Effector memory CD4-positive, alpha-beta T cell (primary cell): Measurements from ENCODE around the gene HOXB3.
"Not testable (repeated sequence)": the region's sequence is repeated elsewhere in the genome, so short reads cannot be mapped to it uniquely, and the experiment has no call there.

Experiments
- DNase-seq, 3 donors: peaks; one replicate each; pipeline ENCODE4 v3.0.0-alpha.2; 2020
- H3K27ac ChIP-seq: 2 replicates; pipeline ENCODE4 v1.7.0; 2013; ENCODE audit warnings: mild to moderate bottlenecking, low read length, moderate library complexity; ENCODE audit not compliant: insufficient read depth, poor library complexity, severe bottlenecking
- H3K27me3 ChIP-seq: replicated peaks from 2 replicates; pipeline ENCODE4 v1.7.0; 2013; ENCODE audit warnings: mild to moderate bottlenecking, low read length; ENCODE audit not compliant: insufficient read depth, control insufficient read depth, poor library complexity, severe bottlenecking
- H3K36me3 ChIP-seq: 2 replicates; pipeline ENCODE4 v1.7.0; 2013; ENCODE audit warnings: mild to moderate bottlenecking, low read length, moderate library complexity; ENCODE audit not compliant: control insufficient read depth, insufficient read depth
- H3K4me1 ChIP-seq: 2 replicates; pipeline ENCODE4 v1.7.0; 2013; ENCODE audit warnings: low read length, mild to moderate bottlenecking; ENCODE audit not compliant: control insufficient read depth, insufficient read depth, poor library complexity, severe bottlenecking
- H3K4me3 ChIP-seq: 2 replicates; pipeline ENCODE4 v1.7.0; 2013; ENCODE audit warnings: low read length, low read depth, mild to moderate bottlenecking; ENCODE audit not compliant: insufficient read depth, poor library complexity, severe bottlenecking
- H3K9me3 ChIP-seq: 2 replicates; pipeline ENCODE4 v1.7.0; 2013; ENCODE audit warnings: mild to moderate bottlenecking, low read length, moderate library complexity; ENCODE audit not compliant: control insufficient read depth

The HOXB3 gene

DNA sequence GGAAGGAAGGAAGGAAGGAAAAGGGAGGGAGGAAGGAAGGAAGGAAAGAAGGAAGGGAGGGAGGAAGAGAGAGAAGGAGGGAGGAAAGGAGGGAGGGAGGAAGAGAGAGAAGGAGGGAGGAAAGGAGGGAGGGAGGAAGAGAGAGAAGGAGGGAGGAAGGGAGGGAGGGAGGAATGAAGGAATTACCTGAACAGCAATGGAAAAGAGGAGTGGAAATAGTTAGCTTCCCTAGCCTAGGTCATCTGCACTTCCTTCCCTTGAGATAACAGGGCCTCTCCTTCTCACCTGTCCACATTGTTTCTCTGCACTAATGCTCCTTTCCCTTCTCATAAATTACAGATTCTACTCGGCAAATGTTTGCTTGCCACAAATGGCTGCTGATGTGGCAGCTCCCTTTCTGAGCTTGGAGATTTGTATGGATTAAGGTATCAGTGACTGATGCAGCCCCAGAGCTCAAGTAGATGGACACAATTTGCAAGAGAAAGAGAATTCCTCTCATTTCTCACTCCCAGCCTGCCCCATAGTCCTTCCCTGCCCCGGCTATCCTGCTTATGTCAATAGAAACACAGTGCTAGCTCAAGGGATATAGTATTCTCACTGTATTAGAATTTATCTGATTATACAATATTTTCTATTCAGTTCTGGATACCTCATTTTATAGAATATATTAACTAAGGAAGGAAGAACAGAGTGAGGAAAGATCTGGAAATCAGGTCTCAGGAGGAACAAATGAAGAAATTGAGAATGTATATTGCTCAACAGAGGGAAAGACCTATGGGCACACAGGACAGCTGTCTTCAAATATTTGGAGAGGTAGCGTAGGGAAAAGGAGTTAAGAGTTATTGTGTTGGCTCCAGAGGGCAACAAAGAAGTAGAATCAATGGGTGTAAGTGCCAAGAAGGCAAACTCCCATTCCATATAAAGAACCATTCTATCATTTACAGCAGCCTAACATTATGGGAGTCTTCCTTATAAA, 73.8 kb downstream of the HOXB3 start:
- Histone ChIP-seq H3K27ac (no peak overlapping the region), H3K4me3 (no peak overlapping the region), H3K27me3 (no peaks in the 10 kb centered on the region), H3K4me1 (no peaks in the 10 kb centered on the region), H3K9me3 (no peaks in the 10 kb centered on the region), H3K36me3 (no peaks in the 10 kb centered on the region)
- DNase-seq: no peak

DNA sequence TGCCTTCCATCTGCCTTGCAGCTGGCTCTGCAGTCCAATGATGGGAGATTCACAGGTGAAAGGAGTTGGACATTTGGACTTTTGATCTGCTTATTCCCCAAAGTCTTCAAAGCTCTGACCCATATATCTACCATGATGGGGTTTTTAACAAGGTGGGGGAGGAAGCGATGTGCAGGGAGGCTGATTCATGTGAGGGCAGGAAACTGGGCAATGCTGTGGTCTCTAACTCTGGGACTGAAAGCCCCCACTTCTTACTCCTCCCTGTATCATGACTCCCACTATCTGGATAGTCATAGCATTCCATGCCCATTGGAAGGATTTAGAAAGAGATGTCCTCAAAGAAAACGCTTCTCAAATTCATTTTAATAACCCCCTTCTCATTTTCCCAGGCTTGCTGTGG, 75.6 kb downstream of the HOXB3 start:
- H3K4me3 ChIP-seq: no peak overlapping the region
- no peaks in the 10 kb centered on the region for H3K9me3 ChIP-seq
- H3K27ac ChIP-seq: no peak overlapping the region
- no peaks in the 10 kb centered on the region for H3K27me3 ChIP-seq
- DNase-seq: no peak
- H3K4me1 ChIP-seq: no peaks in the 10 kb centered on the region
- H3K36me3 ChIP-seq: no peaks in the 10 kb centered on the region

DNA sequence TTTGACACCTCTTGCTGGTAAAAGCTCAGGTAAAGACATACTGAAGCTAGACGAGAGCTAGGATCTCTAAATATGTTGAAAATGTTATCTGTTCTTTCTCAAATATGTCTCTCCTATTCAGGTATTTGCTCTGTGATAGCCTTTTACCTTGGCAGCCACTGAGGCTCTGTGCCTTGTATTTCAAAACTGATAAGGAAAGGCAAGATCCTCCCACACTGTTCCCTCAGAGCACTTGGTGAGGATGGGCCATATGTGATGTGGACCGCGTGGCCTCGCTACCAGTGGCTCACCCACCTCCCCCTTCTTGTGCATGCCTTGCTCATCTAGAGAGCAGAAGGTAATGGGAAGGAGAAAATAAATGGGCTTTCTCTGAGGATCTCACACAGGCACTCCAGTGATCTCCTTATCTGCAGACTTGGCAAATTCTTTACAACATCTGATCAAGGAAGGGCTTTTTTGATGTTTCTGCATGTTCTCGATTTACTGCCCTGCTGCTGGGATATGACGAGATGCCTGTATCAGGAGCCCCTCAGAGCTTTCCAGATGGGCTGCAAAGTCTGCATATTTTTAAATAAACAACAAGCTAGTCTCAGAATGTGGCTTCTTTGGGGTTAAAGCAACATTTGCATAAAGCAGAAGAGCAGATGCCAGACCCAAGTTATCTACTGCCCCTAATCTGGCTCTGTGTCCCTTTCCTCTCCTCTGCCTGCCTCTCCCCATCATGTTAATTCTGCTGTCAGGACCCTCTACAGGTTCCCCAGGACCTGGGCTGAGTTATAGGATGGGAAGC, 76.2 kb downstream of the HOXB3 start:
- Histone ChIP-seq H3K9me3 (no peaks in the 10 kb centered on the region), H3K4me3 (no peak overlapping the region), H3K4me1 (no peaks in the 10 kb centered on the region), H3K36me3 (no peaks in the 10 kb centered on the region), H3K27ac (no peak overlapping the region), H3K27me3 (no peaks in the 10 kb centered on the region)
- no peak for DNase-seq

DNA sequence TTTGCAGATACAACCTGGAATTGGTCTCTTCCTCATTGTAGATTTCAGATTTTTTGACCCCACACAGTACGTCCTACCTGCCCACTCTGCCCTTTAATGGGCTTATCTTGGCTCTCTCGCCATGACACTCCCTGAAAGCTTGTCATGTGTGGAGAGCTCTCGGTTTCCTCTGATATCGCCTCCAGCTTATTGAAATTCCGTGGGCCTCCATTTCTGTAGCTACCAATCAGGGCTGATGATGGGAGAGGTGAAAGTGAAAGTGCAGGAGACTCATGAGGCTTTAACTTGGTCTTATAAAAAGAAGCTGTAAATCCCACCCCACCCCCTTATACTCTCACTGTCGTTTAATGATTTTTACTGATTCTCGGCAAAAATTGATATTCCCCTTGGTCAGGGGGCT, 76.9 kb downstream of the HOXB3 start:
- no peaks in the 10 kb centered on the region for H3K9me3 ChIP-seq
- H3K4me3 ChIP-seq: no peak overlapping the region
- H3K4me1 ChIP-seq: no peaks in the 10 kb centered on the region
- H3K27ac ChIP-seq: no peak overlapping the region
- H3K36me3 ChIP-seq: no peaks in the 10 kb centered on the region
- no peak for DNase-seq
- H3K27me3 ChIP-seq: no peaks in the 10 kb centered on the region

DNA sequence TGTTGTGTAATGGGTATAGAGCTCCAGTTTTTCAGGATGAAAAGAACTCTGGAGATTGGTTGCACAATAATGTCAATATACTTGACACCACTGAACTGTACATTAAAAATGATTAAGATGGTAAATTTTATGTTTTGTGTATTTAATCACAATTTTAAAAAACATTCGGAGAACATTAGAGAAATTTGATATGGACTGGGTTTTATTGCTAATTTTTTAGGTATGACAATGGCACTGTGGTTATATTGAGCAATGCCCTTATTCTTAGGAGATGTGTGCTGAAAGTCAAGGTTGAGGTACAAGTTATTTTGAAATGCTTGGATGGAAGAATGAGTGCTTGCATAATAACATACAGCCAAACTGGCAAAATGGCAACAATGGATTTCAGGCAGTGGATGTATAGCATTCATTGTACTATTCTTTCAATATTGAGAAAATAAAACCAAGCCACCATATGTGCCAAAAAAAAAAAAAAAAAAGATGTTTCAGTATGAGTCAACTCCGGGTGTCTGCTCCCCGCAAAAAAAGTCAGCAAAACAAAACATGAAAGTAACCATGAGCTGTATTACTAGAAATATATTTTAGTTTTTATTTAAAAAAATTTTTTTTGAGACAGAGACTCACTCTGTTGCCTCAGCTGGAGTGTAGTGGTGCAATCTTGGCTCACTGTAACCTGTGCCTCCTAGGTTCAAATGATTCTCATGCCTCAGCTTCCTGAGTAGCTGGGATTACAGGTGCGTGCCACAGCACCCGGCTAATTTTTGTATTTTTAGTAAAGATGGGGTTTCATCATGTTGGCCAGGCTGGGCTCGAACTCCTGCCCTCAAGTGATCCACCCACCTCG, 79.1 kb downstream of the HOXB3 start:
- Histone ChIP-seq H3K27ac (no peak overlapping the region), H3K27me3 (no peaks in the 10 kb centered on the region)
- DNase-seq: peak in 2 of 3 donors; percentile 5 to 14

DNA sequence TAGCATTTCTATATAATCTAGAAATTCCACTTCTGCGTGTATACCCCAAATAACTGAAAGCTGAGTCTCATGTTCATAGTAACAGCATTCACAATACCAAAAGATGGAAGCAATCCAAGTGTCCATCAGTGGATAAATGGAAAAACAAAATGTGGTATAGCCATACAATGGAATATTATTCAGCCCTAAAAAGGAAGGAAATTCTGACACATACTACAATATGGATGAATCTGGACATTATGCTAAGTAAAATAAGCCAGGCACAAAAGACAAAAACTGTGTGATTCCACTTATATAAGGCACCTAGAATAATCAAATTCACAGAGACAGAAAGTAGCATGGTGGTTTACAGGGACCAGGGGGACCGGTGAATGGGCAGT, 79.7 kb downstream of the HOXB3 start:
- Histone ChIP-seq H3K27ac (no peak overlapping the region), H3K27me3 (no peaks in the 10 kb centered on the region), H3K4me1 (peaks cover 3% of the 10 kb centered on the region), H3K4me3 (no peak overlapping the region), H3K36me3 (no peaks in the 10 kb centered on the region), H3K9me3 (no peaks in the 10 kb centered on the region)
- DNase-seq: no peak

More for the DNA sequence above, 79.1 kb downstream of the HOXB3 start:
- Histone ChIP-seq H3K9me3 (no peaks in the 10 kb centered on the region), H3K4me3 (no peak overlapping the region), H3K4me1 (peaks cover 2% of the 10 kb centered on the region), H3K36me3 (no peaks in the 10 kb centered on the region)

DNA sequence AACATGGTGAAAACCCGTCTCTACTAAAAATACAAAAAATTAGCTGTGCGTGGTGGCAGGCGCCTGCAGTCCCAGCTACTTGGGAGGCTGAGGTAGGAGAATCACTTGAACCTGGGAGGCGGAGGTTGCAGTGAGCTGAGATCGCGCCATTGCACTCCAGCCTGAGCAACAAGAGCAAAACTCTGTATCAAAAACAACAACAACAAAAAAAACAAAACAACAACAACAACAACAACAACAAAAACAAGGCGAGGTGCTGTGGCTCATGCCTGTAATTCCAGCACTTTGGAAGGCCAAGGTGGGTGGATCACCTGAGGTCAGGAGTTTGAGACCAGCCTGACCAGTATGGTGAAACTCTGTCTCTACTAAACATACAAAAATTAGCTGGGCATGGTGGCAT, 80.3 kb downstream of the HOXB3 start:
- H3K27ac ChIP-seq, H3K9me3 ChIP-seq, DNase-seq, H3K4me1 ChIP-seq, H3K36me3 ChIP-seq, H3K4me3 ChIP-seq, H3K27me3 ChIP-seq: not testable (repeated sequence)

DNA sequence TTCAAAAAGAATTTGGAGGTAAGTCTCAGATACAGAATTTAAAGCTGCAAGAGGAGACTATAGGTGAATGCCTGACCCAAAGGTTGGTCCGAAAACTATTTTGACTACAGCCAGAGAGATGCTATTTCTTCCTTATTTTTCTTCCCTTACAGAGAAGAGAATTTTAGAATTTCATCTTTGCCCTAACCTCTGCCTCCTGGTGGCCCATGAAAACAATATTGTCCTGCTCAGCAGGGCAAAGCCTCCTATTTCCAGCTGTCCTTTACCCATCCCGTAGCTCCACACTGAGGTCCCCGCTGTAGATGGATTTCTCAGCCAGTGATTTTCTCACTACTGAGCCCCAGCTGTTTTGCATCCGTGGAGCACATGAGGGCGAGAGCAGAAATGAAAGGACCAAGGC, 83.8 kb downstream of the HOXB3 start:
- H3K9me3 ChIP-seq: no peaks in the 10 kb centered on the region
- H3K27me3 ChIP-seq: no peaks in the 10 kb centered on the region
- no peak overlapping the region for H3K27ac ChIP-seq

DNA sequence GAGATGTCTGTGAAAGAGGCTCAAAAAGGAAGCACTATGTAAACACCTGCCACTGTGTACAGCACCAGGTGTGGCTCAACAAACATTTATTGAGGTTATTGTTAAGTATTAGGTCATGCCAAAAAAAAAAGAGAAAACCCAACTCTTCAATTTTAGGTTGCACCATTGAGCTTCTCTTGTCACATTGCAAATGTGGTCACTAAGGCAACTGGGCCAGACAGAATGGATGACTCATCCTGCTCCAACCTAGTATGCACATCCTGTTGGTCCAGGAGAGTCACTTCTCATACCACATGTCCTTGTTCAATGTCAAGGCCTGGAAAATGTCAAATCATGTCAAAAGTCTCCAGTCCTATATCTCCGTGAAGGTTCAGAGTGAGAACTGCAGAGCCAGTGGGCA, 84.3 kb downstream of the HOXB3 start:
- no peaks in the 10 kb centered on the region for H3K27me3 ChIP-seq

More for the DNA sequence above, 83.8 kb downstream of the HOXB3 start:
- peaks cover 3% of the 10 kb centered on the region for H3K4me1 ChIP-seq
- no peaks in the 10 kb centered on the region for H3K36me3 ChIP-seq
- no peak overlapping the region for H3K4me3 ChIP-seq
- no peak for DNase-seq

More for the DNA sequence above, 84.3 kb downstream of the HOXB3 start:
- DNase-seq: peak; percentile 32 to 59 (median 46)
- Histone ChIP-seq H3K4me1 (peaks cover 3% of the 10 kb centered on the region), H3K9me3 (no peaks in the 10 kb centered on the region), H3K27ac (no peak overlapping the region), H3K36me3 (no peaks in the 10 kb centered on the region), H3K4me3 (no peak overlapping the region)
